ENCODE measurements around the gene PARP4.
"Not testable (repeated sequence)": the region's sequence is repeated elsewhere in the genome, so short reads cannot be mapped to it uniquely, and the experiment has no call there.

PARP4 gene

DNA sequence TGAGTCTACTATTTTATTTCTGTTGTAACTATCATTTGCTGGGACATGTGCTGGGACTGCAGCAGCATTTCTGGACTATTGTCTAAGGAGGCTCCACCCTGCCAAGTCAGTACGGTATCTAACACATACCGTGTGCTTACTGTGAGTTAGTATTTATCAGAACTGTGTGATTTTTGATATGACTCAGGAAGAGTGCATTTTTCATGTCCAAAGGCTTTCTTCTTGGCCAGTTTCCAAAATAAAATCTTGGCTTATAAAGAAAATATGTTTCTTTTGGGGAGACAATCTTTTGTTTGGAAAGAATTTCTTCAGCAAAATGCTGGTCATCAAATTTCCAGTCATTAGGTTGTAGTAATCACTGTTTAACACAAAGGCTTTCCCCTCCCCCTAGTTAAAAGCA is 11.6 kb downstream of the PARP4 start:
- intact Hi-C loops (cut with DNase I; ENCODE audit: low total_unique reads) = no loop called here
- Histone ChIP-seq H3K4me3 (no peak overlapping the region), H3K36me3 (peaks cover 33 to 41% (median 36%) of the 10 kb centered on the region in 3 donors), H3K27me3 (no peaks in the 10 kb centered on the region), H3K4me1 (peaks cover 0 to 7% (median 0%) of the 10 kb centered on the region in 4 donors), H3K27ac (no peak overlapping the region), H3K9me3 (no peaks in the 10 kb centered on the region)
- TF ChIP-seq CTCF (IDR thresholded peaks at IDR 0.05) = no peak
- no peak for DNase-seq

- no peak overlapping the region for H3K27ac ChIP-seq
- no peaks in the 10 kb centered on the region for H3K27me3 ChIP-seq
- H3K9me3 ChIP-seq = no peaks in the 10 kb centered on the region
- no peak overlapping the region for H3K4me3 ChIP-seq
- TF ChIP-seq CTCF (IDR thresholded peaks at IDR 0.05) = no peak
- peaks cover 0 to 7% (median 0%) of the 10 kb centered on the region in 4 donors for H3K4me1 ChIP-seq
- H3K36me3 ChIP-seq = peaks cover 57 to 65% (median 59%) of the 10 kb centered on the region in 3 donors
- DNase-seq = no peak
- intact Hi-C loops (cut with DNase I; ENCODE audit: low total_unique reads) = no loop called here
Measured at GRCh38 chr13:24497742-24498141, 14.8 kb downstream of the PARP4 start.

- H3K27me3 ChIP-seq; DNase-seq; H3K4me1 ChIP-seq; H3K27ac ChIP-seq; H3K4me3 ChIP-seq; intact Hi-C loops (cut with DNase I; ENCODE audit: low total_unique reads); H3K9me3 ChIP-seq: not testable (repeated sequence)
- peaks cover 72 to 79% (median 74%) of the 10 kb centered on the region in 3 donors for H3K36me3 ChIP-seq
Measured at GRCh38 chr13:24496295-24496694, 16.3 kb downstream of the PARP4 start.

- Histone ChIP-seq H3K4me3 (no peak overlapping the region), H3K4me1 (no peaks in the 10 kb centered on the region), H3K9me3 (no peaks in the 10 kb centered on the region), H3K27me3 (no peaks in the 10 kb centered on the region), H3K36me3 (peaks cover 82 to 90% (median 83%) of the 10 kb centered on the region in 3 donors), H3K27ac (no peak overlapping the region)
- DNase-seq = no peak
- intact Hi-C loops (cut with DNase I; ENCODE audit: low total_unique reads) = no loop called here
- no peak for TF ChIP-seq CTCF (IDR thresholded peaks at IDR 0.05)
Measured at GRCh38 chr13:24495151-24495729, 17.3 kb downstream of the PARP4 start.

DNA sequence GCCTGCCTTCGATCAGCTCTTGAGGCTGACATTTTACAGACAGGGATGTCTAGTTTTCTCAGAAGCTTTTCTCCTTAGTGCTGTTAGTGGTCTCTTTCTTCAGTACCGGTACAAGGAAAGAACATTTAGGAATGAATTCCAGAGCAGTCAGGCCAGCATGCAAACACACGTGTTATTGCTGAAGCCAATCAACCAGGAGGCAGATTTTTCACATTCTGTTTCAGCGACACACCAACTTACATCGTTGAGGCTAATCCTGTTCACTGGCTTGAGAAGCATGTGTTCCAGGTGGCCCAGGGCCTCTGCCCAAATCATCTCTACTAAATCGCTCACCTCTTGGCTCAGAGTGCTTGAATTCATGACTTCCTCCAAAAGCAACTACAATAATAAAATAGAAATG is 19.2 kb downstream of the PARP4 start:
- no peak for TF ChIP-seq CTCF (IDR thresholded peaks at IDR 0.05)
- Histone ChIP-seq H3K4me1 (no peaks in the 10 kb centered on the region), H3K27ac (no peak overlapping the region), H3K36me3 (peaks cover 91 to 96% (median 96%) of the 10 kb centered on the region in 3 donors), H3K27me3 (no peaks in the 10 kb centered on the region), H3K9me3 (no peaks in the 10 kb centered on the region), H3K4me3 (no peak overlapping the region)
- intact Hi-C loops (cut with DNase I; ENCODE audit: low total_unique reads) = no loop called here
- DNase-seq = no peak

- DNase-seq = no peak
- TF ChIP-seq CTCF (IDR thresholded peaks at IDR 0.05) = no peak
- H3K36me3 ChIP-seq = peaks cover 87 to 93% (median 89%) of the 10 kb centered on the region in 3 donors
Measured at GRCh38 chr13:24491845-24492244, 20.7 kb downstream of the PARP4 start.

More at GRCh38 chr13:24491845-24492244, 20.7 kb downstream of the PARP4 start:
- Histone ChIP-seq H3K27ac (no peak overlapping the region), H3K4me3 (no peak overlapping the region), H3K4me1 (no peaks in the 10 kb centered on the region), H3K27me3 (no peaks in the 10 kb centered on the region), H3K9me3 (no peaks in the 10 kb centered on the region)
- intact Hi-C loops (cut with DNase I; ENCODE audit: low total_unique reads) = no loop called here

Measured in tibial artery (tissue), 4 donors.